DOHH2 (cell line): Measurements from ENCODE around the gene ASXL1.

Experiments used
- H3F3A ChIP-seq: fragments of 200-600 bp; sonication (generic), shearing (Covaris generic); 2 replicates; pipeline ENCODE4 v1.6.0; 2016; ENCODE audit warnings: antibody characterized with exemption, mild to moderate bottlenecking; ENCODE audit not compliant: control insufficient read depth, insufficient read depth
- H3K27ac ChIP-seq: fragments of 200-600 bp; sonication (generic); 2 replicates; pipeline ENCODE4 v1.5.1; 2014; ENCODE audit warnings: low read depth, mild to moderate bottlenecking, low read length, moderate library complexity
- H3K27me3 ChIP-seq: fragments of 200-600 bp; sonication (generic); 2 replicates; pipeline ENCODE4 v1.6.1; 2014; ENCODE audit warnings: mild to moderate bottlenecking, low read length, mixed read lengths; ENCODE audit not compliant: control insufficient read depth
- H3K36me3 ChIP-seq: fragments of 200-600 bp; sonication (generic); 2 replicates; pipeline ENCODE4 v1.6.1; 2014; ENCODE audit warnings: mild to moderate bottlenecking, low read length, moderate library complexity, mixed read lengths; ENCODE audit not compliant: control insufficient read depth
- H3K4me1 ChIP-seq: fragments of 200-600 bp; sonication (generic); 2 replicates; pipeline ENCODE4 v1.6.1; 2014; ENCODE audit warnings: mild to moderate bottlenecking, low read length, mixed read lengths; ENCODE audit not compliant: control insufficient read depth
- H3K4me2 ChIP-seq: fragments of 200-600 bp; sonication (generic); 2 replicates; pipeline ENCODE4 v1.6.0; 2014; ENCODE audit warnings: mild to moderate bottlenecking, low read length, moderate library complexity
- H3K4me3 ChIP-seq: fragments of 200-600 bp; sonication (generic); 2 replicates; pipeline ENCODE4 v1.5.1; 2014; ENCODE audit warnings: mild to moderate bottlenecking, low read length, mixed read lengths
- H3K79me2 ChIP-seq: fragments of 200-600 bp; sonication (generic); 2 replicates; pipeline ENCODE4 v1.6.1; 2014; ENCODE audit warnings: mild to moderate bottlenecking, low read length, mixed read lengths; ENCODE audit not compliant: control insufficient read depth
- H3K9me2 ChIP-seq: fragments of 200-600 bp; sonication (generic); replicated peaks from 2 replicates; pipeline ENCODE4 v1.6.1; 2014; ENCODE audit warnings: mild to moderate bottlenecking, low read length, mixed read lengths; ENCODE audit not compliant: control insufficient read depth
- H3K9me3 ChIP-seq: fragments of 200-600 bp; sonication (generic); 2 replicates; pipeline ENCODE4 v1.6.1; 2014; ENCODE audit warnings: antibody characterized with exemption, low read length, mixed read lengths; ENCODE audit not compliant: control insufficient read depth, insufficient read depth
- H4K20me1 ChIP-seq: fragments of 200-600 bp; sonication (generic); 2 replicates; pipeline ENCODE4 v1.6.0; 2014; ENCODE audit warnings: low read depth, mild to moderate bottlenecking, antibody characterized with exemption, low read length, moderate library complexity; ENCODE audit not compliant: control insufficient read depth, insufficient read depth
- EZH2phosphoT487 ChIP-seq: fragments of 200-600 bp; sonication (generic); IDR thresholded peaks from 2 replicates; pipeline ENCODE4 v1.6.1; 2017; ENCODE audit warnings: borderline replicate concordance, mild to moderate bottlenecking, antibody characterized with exemption, low read length, moderate library complexity, mixed read lengths
- TF ChIP-seq, protein P1 (sequence below): fragments of 200-600 bp; sonication (generic); IDR thresholded peaks from one replicate; pipeline ENCODE4 v1.5.1; 2014; ENCODE audit warnings: antibody characterized with exemption, mild to moderate bottlenecking, low read depth, low read length; ENCODE audit not compliant: poor library complexity, severe bottlenecking

Gene ASXL1

GRCh38 chr20:32315399-32315798 lies 42.7 kb upstream of the ASXL1 start:
- no peak for TF ChIP-seq EZH2phosphoT487
- TF ChIP-seq, protein P1, sequence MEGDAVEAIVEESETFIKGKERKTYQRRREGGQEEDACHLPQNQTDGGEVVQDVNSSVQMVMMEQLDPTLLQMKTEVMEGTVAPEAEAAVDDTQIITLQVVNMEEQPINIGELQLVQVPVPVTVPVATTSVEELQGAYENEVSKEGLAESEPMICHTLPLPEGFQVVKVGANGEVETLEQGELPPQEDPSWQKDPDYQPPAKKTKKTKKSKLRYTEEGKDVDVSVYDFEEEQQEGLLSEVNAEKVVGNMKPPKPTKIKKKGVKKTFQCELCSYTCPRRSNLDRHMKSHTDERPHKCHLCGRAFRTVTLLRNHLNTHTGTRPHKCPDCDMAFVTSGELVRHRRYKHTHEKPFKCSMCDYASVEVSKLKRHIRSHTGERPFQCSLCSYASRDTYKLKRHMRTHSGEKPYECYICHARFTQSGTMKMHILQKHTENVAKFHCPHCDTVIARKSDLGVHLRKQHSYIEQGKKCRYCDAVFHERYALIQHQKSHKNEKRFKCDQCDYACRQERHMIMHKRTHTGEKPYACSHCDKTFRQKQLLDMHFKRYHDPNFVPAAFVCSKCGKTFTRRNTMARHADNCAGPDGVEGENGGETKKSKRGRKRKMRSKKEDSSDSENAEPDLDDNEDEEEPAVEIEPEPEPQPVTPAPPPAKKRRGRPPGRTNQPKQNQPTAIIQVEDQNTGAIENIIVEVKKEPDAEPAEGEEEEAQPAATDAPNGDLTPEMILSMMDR: no peak
- Histone ChIP-seq H3K4me1 (peaks cover 4% of the 10 kb centered on the region; the same call in 1 of the 2 replicates), H3K4me3 (no peak overlapping the region), H3K4me2 (no peak overlapping the region), H3K27me3 (no peaks in the 10 kb centered on the region), H3F3A (peaks cover 6% of the 10 kb centered on the region; the same call in 1 of the 2 replicates), H3K9me3 (no peaks in the 10 kb centered on the region), H4K20me1 (no peaks in the 10 kb centered on the region), H3K79me2 (peaks cover 16% of the 10 kb centered on the region), H3K36me3 (peaks cover 53% of the 10 kb centered on the region), H3K27ac (no peak overlapping the region), H3K9me2 (no peaks in the 10 kb centered on the region)

GRCh38 chr20:32315891-32316290 lies 42.2 kb upstream of the ASXL1 start:
- Histone ChIP-seq H3K27me3 (no peaks in the 10 kb centered on the region), H3K36me3 (peaks cover 53% of the 10 kb centered on the region), H3K79me2 (peaks cover 14% of the 10 kb centered on the region), H3K4me3 (no peak overlapping the region), H3K9me3 (no peaks in the 10 kb centered on the region), H4K20me1 (no peaks in the 10 kb centered on the region), H3K4me1 (peaks cover 5% of the 10 kb centered on the region), H3K4me2 (no peak overlapping the region), H3K9me2 (no peaks in the 10 kb centered on the region), H3F3A (peaks cover 6% of the 10 kb centered on the region; the same call in 1 of the 2 replicates), H3K27ac (no peak overlapping the region)
- TF ChIP-seq EZH2phosphoT487: no peak
- TF ChIP-seq, protein P1: no peak

DNA sequence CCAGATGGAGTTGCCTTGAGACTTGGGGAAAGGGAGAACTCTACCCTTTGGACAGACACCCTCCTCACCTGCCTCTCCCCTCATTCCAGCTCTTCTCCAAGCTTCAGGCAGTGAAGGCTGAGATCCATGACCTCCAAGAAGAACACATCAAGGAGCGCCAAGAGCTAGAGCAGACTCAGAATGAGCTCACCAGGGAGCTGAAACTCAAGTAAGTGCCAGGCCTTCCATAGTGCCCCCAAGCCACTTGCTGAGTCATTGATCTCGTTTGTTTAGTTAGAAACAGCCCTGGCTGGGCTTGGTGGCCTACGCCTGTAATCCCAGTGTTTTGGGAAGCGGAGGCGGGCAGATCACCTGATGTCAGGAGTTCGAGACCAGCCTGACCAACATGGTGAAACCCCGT lies 41.5 kb upstream of the ASXL1 start:
- Histone ChIP-seq H3F3A (peaks cover 8% of the 10 kb centered on the region; the same call in 1 of the 2 replicates), H3K9me3 (no peaks in the 10 kb centered on the region), H4K20me1 (no peaks in the 10 kb centered on the region), H3K27me3 (no peaks in the 10 kb centered on the region), H3K4me3 (no peak overlapping the region), H3K36me3 (peaks cover 57% of the 10 kb centered on the region), H3K4me1 (peaks cover 13% of the 10 kb centered on the region), H3K79me2 (peaks cover 14% of the 10 kb centered on the region), H3K9me2 (no peaks in the 10 kb centered on the region), H3K4me2 (no peak overlapping the region), H3K27ac (no peak overlapping the region)
- no peak for TF ChIP-seq EZH2phosphoT487
- TF ChIP-seq, protein P1: no peak

- Histone ChIP-seq H3K27ac (no peak overlapping the region), H4K20me1 (no peaks in the 10 kb centered on the region), H3F3A (peaks cover 14% of the 10 kb centered on the region; the same call in 1 of the 2 replicates), H3K36me3 (peaks cover 47% of the 10 kb centered on the region), H3K27me3 (no peaks in the 10 kb centered on the region), H3K9me3 (no peaks in the 10 kb centered on the region), H3K9me2 (no peaks in the 10 kb centered on the region), H3K4me3 (no peak overlapping the region), H3K4me1 (peaks cover 16% of the 10 kb centered on the region), H3K79me2 (no peaks in the 10 kb centered on the region), H3K4me2 (no peak overlapping the region)
- TF ChIP-seq, protein P1: no peak
- no peak for TF ChIP-seq EZH2phosphoT487
Measured at GRCh38 chr20:32319100-32319499, 39.0 kb upstream of the ASXL1 start.
